SK-MEL-5 (cell line): Measurements from ENCODE around the gene DYNC1LI2. TPM values are rescaled to one million over a fixed set of nuclear protein-coding genes. Genes with fewer than 3 reads are reported as not detected.
A peak's percentile ranks its signal among the peaks of the same experiment; 100 is the strongest.

Experiments used
- DNase-seq: peaks from one replicate; pipeline ENCODE4 v3.0.0-alpha.2; 2016; ENCODE audit warnings: low read depth, low spot score
- in situ Hi-C: cut with HindIII; loops from 2 replicates; pipeline ENCODE4 v1.10.0; 2016; ENCODE audit warnings: low sequenced_read_pairs, high pct_unique_total_duplicates, low pct_unique_long_range_greater_than_20kb
- total RNA-seq: library from RNA; depleted of rRNA; stranded (reverse); fragments of >200 nt; shearing (Covaris generic); gene quantifications from 2 replicates; pipeline ENCODE4 v1.2.3, GENCODE V29; 2014

DYNC1LI2 gene
- total RNA-seq, 1 experiment from 2014 or later = 127 TPM

GRCh38 chr16:66741950-66742808 lies 9.2 kb downstream of the DYNC1LI2 start:
- in situ Hi-C loops = no loop called here
- peak; percentile 46 for DNase-seq

- in situ Hi-C loops = no loop called here
- peak; percentile 95 for DNase-seq
Measured at GRCh38 chr16:66741169-66741900, 10.1 kb downstream of the DYNC1LI2 start.

- DNase-seq = peak; percentile 30
- in situ Hi-C loops = no loop called here
Measured at GRCh38 chr16:66740533-66740932, 10.9 kb downstream of the DYNC1LI2 start.

- in situ Hi-C loops = no loop called here
- peak; percentile 69 for DNase-seq
Measured at GRCh38 chr16:66740010-66740409, 11.4 kb downstream of the DYNC1LI2 start.

GRCh38 chr16:66735891-66736290 lies 15.5 kb downstream of the DYNC1LI2 start:
- in situ Hi-C loops = no loop called here
- DNase-seq = no peak

- no peak for DNase-seq
- in situ Hi-C loops = no loop called here
Measured at GRCh38 chr16:66731101-66731500, 20.3 kb downstream of the DYNC1LI2 start.

GRCh38 chr16:66728804-66729203 lies 22.6 kb downstream of the DYNC1LI2 start:
- in situ Hi-C loops = no loop called here
- DNase-seq = no peak

GRCh38 chr16:66728117-66728787 lies 23.2 kb downstream of the DYNC1LI2 start:
- peak; percentile 78 for DNase-seq
- in situ Hi-C loops = no loop called here

GRCh38 chr16:66720766-66721165 lies 30.6 kb downstream of the DYNC1LI2 start:
- in situ Hi-C loops = no loop called here
- no peak for DNase-seq

GRCh38 chr16:66719246-66719645 lies 32.2 kb downstream of the DYNC1LI2 start:
- no peak for DNase-seq
- in situ Hi-C loops = no loop called here

- in situ Hi-C loops = no loop called here
- no peak for DNase-seq
Measured at GRCh38 chr16:66717776-66718175, 33.6 kb downstream of the DYNC1LI2 start.

- DNase-seq = peak; percentile 81
- in situ Hi-C loops = no loop called here
Measured at GRCh38 chr16:66717112-66717675, 34.2 kb downstream of the DYNC1LI2 start.

GRCh38 chr16:66714654-66715307 lies 36.6 kb downstream of the DYNC1LI2 start:
- DNase-seq = no peak
- in situ Hi-C loops = no loop called here

- in situ Hi-C loops = no loop called here
Measured at GRCh38 chr16:66714062-66714461, 37.3 kb downstream of the DYNC1LI2 start.

GRCh38 chr16:66713076-66713475 lies 38.3 kb downstream of the DYNC1LI2 start:
- DNase-seq = no peak
- in situ Hi-C loops = no loop called here

More at GRCh38 chr16:66714062-66714461, 37.3 kb downstream of the DYNC1LI2 start:
- no peak for DNase-seq

GRCh38 chr16:66712512-66712911 lies 38.9 kb downstream of the DYNC1LI2 start:
- in situ Hi-C loops = no loop called here
- DNase-seq = no peak

GRCh38 chr16:66711581-66711980 lies 39.8 kb downstream of the DYNC1LI2 start:
- in situ Hi-C loops = no loop called here
- DNase-seq = no peak
